Tibial artery (tissue), 4 donors: Measurements from ENCODE around the gene ATAD5.

Experiments
- DNase-seq, 2 donors: peaks; one replicate each; pipeline ENCODE4 v3.0.0-alpha.2; 2019
- H3K27ac ChIP-seq, 2 donors: fragments of 200-600 bp; sonication (generic) in 1 of 2; 1 replicate in 1 of 2; 2 replicates in 1 of 2; pipeline ENCODE4 v1.5.1; 2018 to 2019; ENCODE audit warnings: mild to moderate bottlenecking in 1 of 2
- H3K27me3 ChIP-seq, 2 donors: fragments of 200-600 bp; sonication (generic) in 1 of 2; one replicate each; pipeline versions ENCODE4 v1.5.1 to v1.6.0; 2016 to 2019
- H3K36me3 ChIP-seq, 3 donors: fragments of 200-600 bp; sonication (generic) in 2 of 3; one replicate each; pipeline ENCODE4 v1.5.1; 2016 to 2019; ENCODE audit warnings: mild to moderate bottlenecking in 2 of 3
- H3K4me1 ChIP-seq, 4 donors: fragments of 200-600 bp; sonication (generic) in 2 of 4; 1 replicate in 3 of 4; 2 replicates in 1 of 4; pipeline ENCODE4 v1.5.1; 2016 to 2019
- H3K4me3 ChIP-seq, 2 donors: fragments of 200-600 bp; sonication (generic) in 1 of 2; 1 replicate in 1 of 2; 2 replicates in 1 of 2; pipeline ENCODE4 v1.5.1; 2018 to 2019; ENCODE audit warnings: mild to moderate bottlenecking in 2 of 2
- H3K9me3 ChIP-seq, 3 donors: fragments of 200-600 bp; sonication (generic) in 1 of 3; one replicate each; pipeline ENCODE4 v1.5.1; 2016 to 2019
- CTCF ChIP-seq, 2 experiments: fragments of 200-600 bp in 1 of 2; fragments of 450-650 bp in 1 of 2; IDR thresholded peaks; one replicate each; pipeline ENCODE4 v1.5.1; 2017 to 2019; ENCODE audit warnings: antibody characterized with exemption in 2 of 2, mild to moderate bottlenecking in 1 of 2, moderate library complexity in 1 of 2
- intact Hi-C: fragments of 100-400 bp; cut with DNase I; formaldehyde crosslinking; loops from one replicate; pipeline ENCODE4 v1.15.0; 2023; ENCODE audit warnings: low total_unique reads

The ATAD5 gene

GRCh38 chr17:30824356-30825145, 7.2 kb upstream of the ATAD5 start, which contains the start of gene CRLF3:
TSS of gene CRLF3 (minus strand) at chr17:30824692. CDS start at chr17:30824651, 41 bp downstream.
- Histone ChIP-seq H3K36me3 (no peaks in the 10 kb centered on the region), H3K27me3 (no peaks in the 10 kb centered on the region), H3K9me3 (no peaks in the 10 kb centered on the region), H3K4me3 (peak within 1 kb of the TSS; percentile 85 to 86), H3K27ac (peak within 1 kb of the TSS; percentile 74 to 80), H3K4me1 (peaks cover 0 to 22% (median 15%) of the 10 kb centered on the region in 4 donors)
- peak; percentile 82 to 94 for DNase-seq
- TF ChIP-seq CTCF (IDR thresholded peaks at IDR 0.05) = peak; percentile 47 to 49
- intact Hi-C loops = no loop called here

- intact Hi-C loops = no loop called here
- Histone ChIP-seq H3K9me3 (no peaks in the 10 kb centered on the region), H3K4me1 (peaks cover 0 to 25% (median 16%) of the 10 kb centered on the region in 4 donors), H3K4me3 (no peak overlapping the region), H3K27me3 (no peaks in the 10 kb centered on the region), H3K36me3 (no peaks in the 10 kb centered on the region), H3K27ac (no peak overlapping the region)
- DNase-seq = no peak
- no peak for TF ChIP-seq CTCF (IDR thresholded peaks at IDR 0.05)
Measured at GRCh38 chr17:30827082-30827481, 4.7 kb upstream of the ATAD5 start.

GRCh38 chr17:30829022-30829421, 2.7 kb upstream of the ATAD5 start:
- Histone ChIP-seq H3K36me3 (no peaks in the 10 kb centered on the region), H3K4me3 (no peak overlapping the region), H3K9me3 (no peaks in the 10 kb centered on the region), H3K4me1 (peaks cover 0 to 17% (median 8%) of the 10 kb centered on the region in 4 donors), H3K27ac (no peak overlapping the region), H3K27me3 (no peaks in the 10 kb centered on the region)
- no peak for DNase-seq
- no peak for TF ChIP-seq CTCF (IDR thresholded peaks at IDR 0.05)
- intact Hi-C loops = no loop called here

- Histone ChIP-seq H3K4me3 (peak overlapping the region; percentile 61 to 74), H3K4me1 (peaks cover 0 to 12% (median 6%) of the 10 kb centered on the region in 4 donors), H3K9me3 (no peaks in the 10 kb centered on the region), H3K27ac (peak overlapping the region in 1 of 2 donors; percentile 32), H3K27me3 (no peaks in the 10 kb centered on the region), H3K36me3 (no peaks in the 10 kb centered on the region)
- no peak for DNase-seq
- TF ChIP-seq CTCF (IDR thresholded peaks at IDR 0.05) = no peak
- intact Hi-C loops = no loop called here
Measured at GRCh38 chr17:30831257-30831656, 509 bp upstream of the ATAD5 start.

GRCh38 chr17:30832438-30833124, 815 bp downstream of the ATAD5 start:
- peak overlapping the region; percentile 61 to 74 for H3K4me3 ChIP-seq
- H3K9me3 ChIP-seq = no peaks in the 10 kb centered on the region
- TF ChIP-seq CTCF (IDR thresholded peaks at IDR 0.05) = no peak
- no peaks in the 10 kb centered on the region for H3K27me3 ChIP-seq
- intact Hi-C loops = no loop called here
- H3K4me1 ChIP-seq = peaks cover 0 to 12% (median 6%) of the 10 kb centered on the region in 4 donors
- no peak for DNase-seq
- peak overlapping the region in 1 of 2 donors; percentile 47 for H3K27ac ChIP-seq
- no peaks in the 10 kb centered on the region for H3K36me3 ChIP-seq
